Activated CD4-positive, alpha-beta T cell treated with anti-CD3 and anti-CD28 coated beads for 36 hours (primary cell): ENCODE measurements around the gene RBMS3. TPM values are rescaled to one million over a fixed set of nuclear protein-coding genes. Genes with fewer than 3 reads are reported as not detected.
"Not testable (repeated sequence)": the region's sequence is repeated elsewhere in the genome, so short reads cannot be mapped to it uniquely, and the experiment has no call there.

ENCODE experiments used
- ATAC-seq: fragments of 200-7000 bp; cut with Tn5 transposase; one replicate; pipeline ENCODE4 v1.10.0; 2021; ENCODE audit warnings: mild to moderate bottlenecking, moderate library complexity
- CTCF ChIA-PET: fragments of 350-600 bp; sonication (Branson Sonifier 250); formaldehyde crosslinking; loops from one replicate; lab custom pipeline; 2021; ENCODE audit warnings: antibody characterized with exemption; lab: Charles Lee
- POLR2A ChIA-PET: fragments of 350-600 bp; sonication (Branson Sonifier 250); formaldehyde crosslinking; loops from one replicate; lab custom pipeline; 2021; ENCODE audit warnings: antibody characterized with exemption, inconsistent platforms; lab: Charles Lee
- DNase-seq: peaks from one replicate; pipeline ENCODE4 v3.0.0-alpha.2; 2020
- H3K27ac Mint-ChIP-seq: one replicate; pipeline ENCODE4 v1.8.0; 2021; ENCODE audit warnings: mixed read lengths
- H3K27me3 Mint-ChIP-seq: one replicate; pipeline ENCODE4 v1.8.0; 2021; ENCODE audit warnings: mixed read lengths
- H3K36me3 Mint-ChIP-seq: one replicate; pipeline ENCODE4 v1.8.0; 2021; ENCODE audit warnings: low read depth, mixed read lengths
- H3K4me1 Mint-ChIP-seq: one replicate; pipeline ENCODE4 v1.8.0; 2021; ENCODE audit warnings: mixed read lengths
- H3K4me3 Mint-ChIP-seq: one replicate; pipeline ENCODE4 v1.8.0; 2021; ENCODE audit warnings: mild to moderate bottlenecking, moderate library complexity, mixed read lengths
- H3K9me3 Mint-ChIP-seq: one replicate; pipeline ENCODE4 v1.8.0; 2021; ENCODE audit warnings: low read depth, mixed read lengths
- intact Hi-C, 2 experiments: fragments of 100-400 bp; cut with DNase I in 1 of 2; cut with micrococcal nuclease in 1 of 2; formaldehyde crosslinking; loops; one replicate each; pipeline versions ENCODE4 v1.14.2 to v1.15.1; 2022 to 2024; cut with DNase I, micrococcal nuclease
- total RNA-seq, 2 experiments: library from RNA; stranded (reverse); gene quantifications; one replicate each; pipeline ENCODE4 v1.2.3, GENCODE V29; 2021

Gene RBMS3
- total RNA-seq, 2 experiments from 2014 or later = 1.5 to 2.0 TPM

DNA sequence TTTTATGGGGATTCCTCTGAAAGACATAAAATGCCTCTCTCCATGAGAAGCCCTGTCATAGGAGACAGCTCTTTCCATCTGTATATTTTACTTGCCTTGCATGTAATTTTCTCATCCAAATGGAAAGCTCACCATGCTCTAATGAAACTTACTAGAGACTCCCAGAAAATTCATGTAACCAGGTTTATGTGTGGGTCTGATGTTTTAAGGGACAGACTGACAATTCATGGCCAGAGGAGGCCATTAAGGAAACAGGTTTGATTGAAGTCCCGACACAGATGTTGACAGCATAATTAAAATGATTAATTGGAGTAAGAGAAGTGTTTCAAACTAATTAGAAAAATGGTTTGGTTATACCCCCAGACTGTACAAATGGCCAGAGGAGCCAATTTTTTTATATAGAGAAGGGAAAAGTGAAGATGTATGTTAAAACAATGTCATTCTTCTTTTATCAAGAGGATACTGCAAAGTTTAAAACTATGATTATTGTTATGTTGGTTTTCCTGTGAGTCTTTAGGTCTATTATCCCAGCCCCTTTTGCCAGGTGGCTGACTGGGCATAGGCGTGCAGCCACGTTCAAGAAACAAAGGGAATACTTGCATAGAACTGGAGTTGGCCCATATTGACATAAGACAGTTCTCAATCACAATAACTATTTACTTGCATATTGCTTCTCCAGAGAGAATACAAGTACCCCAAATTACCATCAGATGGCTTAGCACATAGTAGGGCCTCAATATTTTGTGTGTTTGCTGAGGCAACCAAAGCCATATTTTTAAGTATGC, 64.8 kb downstream of the RBMS3 start:
- intact Hi-C loops = no loop called here
- DNase-seq (no peak), ATAC-seq (no peak)
- no peak overlapping the region for H3K4me3 Mint-ChIP-seq
- CTCF ChIA-PET = no interaction called here
- H3K36me3 Mint-ChIP-seq = no peaks in the 10 kb centered on the region
- H3K27me3 Mint-ChIP-seq = no peaks in the 10 kb centered on the region
- POLR2A ChIA-PET = no interaction called here
- H3K4me1 Mint-ChIP-seq = no peaks in the 10 kb centered on the region
- no peaks in the 10 kb centered on the region for H3K9me3 Mint-ChIP-seq
- H3K27ac Mint-ChIP-seq = no peak overlapping the region

DNA sequence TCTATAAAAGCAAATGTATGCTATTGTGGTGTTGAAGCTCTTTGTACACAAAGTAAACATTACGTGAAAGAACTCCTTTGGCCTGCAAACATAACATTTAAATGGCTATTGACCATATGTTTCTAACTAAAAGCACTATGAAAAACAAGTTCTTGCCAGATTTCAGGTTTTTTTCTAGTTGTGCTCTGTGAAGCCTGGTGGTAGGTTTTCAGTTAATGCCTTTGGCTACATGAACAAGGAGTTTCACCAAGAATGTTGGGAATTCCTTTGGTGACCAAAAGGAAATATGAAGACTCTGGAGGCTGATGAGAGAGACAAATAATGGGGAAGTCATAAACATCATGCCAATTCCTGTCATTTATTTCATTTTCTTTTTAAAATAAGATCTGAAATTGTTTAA, 66.0 kb downstream of the RBMS3 start:
- ATAC-seq (no peak), DNase-seq (no peak)
- Mint-ChIP-seq H3K27me3 (no peaks in the 10 kb centered on the region), H3K36me3 (no peaks in the 10 kb centered on the region), H3K4me3 (no peak overlapping the region), H3K27ac (no peak overlapping the region), H3K4me1 (no peaks in the 10 kb centered on the region), H3K9me3 (no peaks in the 10 kb centered on the region)
- intact Hi-C loops = no loop called here
- ChIA-PET CTCF (no interaction called here), POLR2A (no interaction called here)

DNA sequence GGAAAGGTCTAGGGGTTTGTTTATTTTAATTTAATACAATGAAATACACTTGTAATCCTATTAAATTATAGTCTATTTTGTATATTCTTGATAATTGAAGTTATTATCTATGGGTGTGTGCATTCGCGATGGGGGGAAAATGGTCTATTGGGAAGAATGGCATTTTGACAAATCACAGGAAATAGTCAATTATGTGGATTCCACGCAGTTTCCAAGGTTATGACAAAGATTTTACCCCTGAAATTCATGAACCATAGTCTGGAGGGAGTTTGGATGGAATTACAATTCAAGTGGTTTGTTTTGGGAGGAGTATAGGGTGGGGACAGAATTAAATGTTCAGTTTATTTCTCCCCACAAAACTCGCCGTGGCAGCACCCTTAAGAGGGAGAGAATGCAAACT, 66.5 kb downstream of the RBMS3 start:
- CTCF ChIA-PET = no interaction called here
- no peaks in the 10 kb centered on the region for H3K9me3 Mint-ChIP-seq
- POLR2A ChIA-PET = no interaction called here
- DNase-seq = no peak
- no peaks in the 10 kb centered on the region for H3K27me3 Mint-ChIP-seq
- H3K4me1 Mint-ChIP-seq = no peaks in the 10 kb centered on the region
- intact Hi-C loops = no loop called here
- no peak overlapping the region for H3K4me3 Mint-ChIP-seq
- no peaks in the 10 kb centered on the region for H3K36me3 Mint-ChIP-seq
- ATAC-seq = no peak
- H3K27ac Mint-ChIP-seq = no peak overlapping the region

DNA sequence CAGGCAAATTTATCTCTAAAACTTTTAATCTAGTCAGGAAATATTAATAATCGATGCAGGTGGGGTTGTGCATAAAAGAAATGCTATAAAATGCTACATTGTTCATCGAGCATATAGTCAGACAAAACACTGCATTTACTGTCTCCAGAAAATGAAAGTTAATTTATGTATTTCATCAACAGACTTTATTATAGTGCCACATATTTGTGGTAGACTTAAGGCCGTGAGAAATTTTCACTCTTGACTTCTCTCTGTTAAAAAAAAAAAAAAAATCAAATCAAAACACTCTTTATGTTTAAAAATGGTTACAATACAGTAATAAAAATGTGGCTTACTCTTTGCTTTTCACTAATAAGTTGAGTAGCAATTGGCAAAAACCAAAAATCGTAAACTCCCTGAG, 67.4 kb downstream of the RBMS3 start:
- H3K27me3 Mint-ChIP-seq = no peaks in the 10 kb centered on the region
- no peaks in the 10 kb centered on the region for H3K9me3 Mint-ChIP-seq
- no peak overlapping the region for H3K27ac Mint-ChIP-seq
- ChIA-PET POLR2A (no interaction called here), CTCF (interaction anchor here (0.7 kb wide), 1 partner anchor 661 kb away, joined by 3 read pairs; no protein-coding TSS in a partner anchor)
- intact Hi-C loops = no loop called here
- no peak overlapping the region for H3K4me3 Mint-ChIP-seq
- no peaks in the 10 kb centered on the region for H3K4me1 Mint-ChIP-seq
- no peaks in the 10 kb centered on the region for H3K36me3 Mint-ChIP-seq
- no peak for ATAC-seq
- no peak for DNase-seq

DNA sequence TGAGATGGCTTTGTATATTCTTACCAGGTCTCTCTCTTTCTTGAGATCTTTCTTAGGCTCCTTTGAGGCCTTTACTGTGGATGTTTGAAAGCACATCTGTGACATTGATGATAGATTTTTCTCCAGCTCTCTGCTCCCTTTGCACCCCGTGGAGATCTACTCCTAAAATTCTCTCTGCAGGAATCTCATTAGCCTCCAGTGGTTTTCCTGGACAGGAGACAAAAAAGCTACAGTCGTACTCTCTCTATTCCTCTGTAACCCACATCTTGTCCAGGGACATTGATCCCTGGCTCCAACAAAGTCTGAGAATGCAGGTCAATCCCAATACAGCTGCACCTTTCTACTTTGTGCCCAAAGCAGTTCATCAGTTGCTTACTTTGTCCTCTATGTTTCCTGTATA, 68.2 kb downstream of the RBMS3 start:
- no peaks in the 10 kb centered on the region for H3K9me3 Mint-ChIP-seq
- intact Hi-C loops = no loop called here
- no peak for ATAC-seq
- no peak overlapping the region for H3K4me3 Mint-ChIP-seq
- POLR2A ChIA-PET = no interaction called here
- no peak overlapping the region for H3K27ac Mint-ChIP-seq
- CTCF ChIA-PET = interaction anchor here (0.7 kb wide), 1 partner anchor 662 kb away, joined by 3 read pairs; no protein-coding TSS in a partner anchor
- H3K4me1 Mint-ChIP-seq = no peaks in the 10 kb centered on the region
- no peak for DNase-seq
- no peaks in the 10 kb centered on the region for H3K36me3 Mint-ChIP-seq
- H3K27me3 Mint-ChIP-seq = no peaks in the 10 kb centered on the region

DNA sequence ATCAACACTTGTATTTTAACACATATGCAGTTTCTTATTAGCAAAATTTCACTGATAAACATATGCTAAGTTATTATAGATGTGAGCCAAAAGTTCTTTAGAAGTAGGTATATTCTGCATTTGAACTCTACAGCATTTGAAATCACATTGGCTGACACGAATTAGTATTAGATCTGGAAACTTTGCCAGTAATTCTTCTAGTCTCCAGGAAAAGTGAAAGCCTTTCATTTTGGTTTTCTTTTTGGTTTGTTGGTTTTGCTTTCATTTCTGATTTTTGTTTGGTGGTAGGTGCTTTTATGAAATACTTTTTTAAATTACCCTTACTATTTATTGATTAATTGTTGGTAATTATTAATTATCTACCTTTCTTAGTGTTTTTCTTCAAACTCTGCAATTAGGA, 72.9 kb downstream of the RBMS3 start:
- DNase-seq = no peak
- Mint-ChIP-seq H3K27me3 (no peaks in the 10 kb centered on the region), H3K4me3 (no peak overlapping the region), H3K9me3 (no peaks in the 10 kb centered on the region), H3K36me3 (no peaks in the 10 kb centered on the region), H3K27ac (no peak overlapping the region), H3K4me1 (no peaks in the 10 kb centered on the region)
- POLR2A ChIA-PET = no interaction called here
- CTCF ChIA-PET = no interaction called here
- no peak for ATAC-seq
- intact Hi-C loops = no loop called here

DNA sequence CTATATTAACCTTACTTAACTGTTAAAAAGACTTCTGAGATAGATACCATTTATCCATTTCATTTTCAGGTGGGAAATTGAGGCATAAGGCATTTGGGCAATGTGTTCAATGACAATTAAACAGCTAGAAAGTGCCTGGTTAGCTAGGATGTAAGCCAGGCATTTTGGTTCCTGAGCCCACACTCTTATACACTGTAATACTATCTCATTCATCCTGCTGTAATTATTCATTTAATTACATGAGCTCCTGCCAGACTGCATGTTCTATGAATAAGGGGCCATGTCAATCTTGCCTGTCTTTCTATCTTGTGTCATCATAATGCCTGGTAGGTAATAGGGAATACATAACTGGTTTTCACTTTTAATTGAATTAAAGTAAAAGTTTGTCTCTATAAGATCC, 74.0 kb downstream of the RBMS3 start:
- H3K4me3 Mint-ChIP-seq = no peak overlapping the region
- CTCF ChIA-PET = interaction anchor here (0.6 kb wide), 1 partner anchor 399 kb away, joined by 3 read pairs; no protein-coding TSS in a partner anchor
- H3K36me3 Mint-ChIP-seq = no peaks in the 10 kb centered on the region

DNA sequence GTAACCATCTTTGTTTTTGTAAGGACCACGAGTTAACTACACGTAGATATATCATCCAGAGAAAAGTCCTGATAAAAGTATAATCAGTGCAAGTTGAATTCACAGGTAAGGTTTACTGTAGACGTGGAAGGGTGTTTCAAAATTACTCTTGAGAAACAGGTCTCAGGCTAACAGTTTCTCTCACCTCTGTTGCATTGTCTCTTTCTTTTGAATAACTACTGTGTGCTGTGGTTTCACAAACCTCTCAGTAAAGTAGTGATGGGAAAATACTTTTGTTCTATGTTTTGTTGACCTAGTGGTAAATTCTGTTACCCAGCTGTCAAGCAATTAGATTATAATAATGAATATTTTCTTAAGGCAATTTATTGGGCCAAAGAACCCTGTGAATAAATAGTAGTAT, 75.2 kb downstream of the RBMS3 start:
- Mint-ChIP-seq H3K9me3 (no peaks in the 10 kb centered on the region), H3K36me3 (no peaks in the 10 kb centered on the region), H3K4me3 (no peak overlapping the region), H3K27ac (no peak overlapping the region), H3K4me1 (no peaks in the 10 kb centered on the region), H3K27me3 (no peaks in the 10 kb centered on the region)
- ChIA-PET CTCF (no interaction called here), POLR2A (no interaction called here)
- ATAC-seq = no peak
- DNase-seq = no peak
- intact Hi-C loops = no loop called here

More for the DNA sequence above, 74.0 kb downstream of the RBMS3 start:
- no peak overlapping the region for H3K27ac Mint-ChIP-seq
- H3K4me1 Mint-ChIP-seq = no peaks in the 10 kb centered on the region
- no peaks in the 10 kb centered on the region for H3K27me3 Mint-ChIP-seq
- intact Hi-C loops = no loop called here
- ATAC-seq = no peak
- DNase-seq = no peak
- no peaks in the 10 kb centered on the region for H3K9me3 Mint-ChIP-seq
- POLR2A ChIA-PET = no interaction called here

DNA sequence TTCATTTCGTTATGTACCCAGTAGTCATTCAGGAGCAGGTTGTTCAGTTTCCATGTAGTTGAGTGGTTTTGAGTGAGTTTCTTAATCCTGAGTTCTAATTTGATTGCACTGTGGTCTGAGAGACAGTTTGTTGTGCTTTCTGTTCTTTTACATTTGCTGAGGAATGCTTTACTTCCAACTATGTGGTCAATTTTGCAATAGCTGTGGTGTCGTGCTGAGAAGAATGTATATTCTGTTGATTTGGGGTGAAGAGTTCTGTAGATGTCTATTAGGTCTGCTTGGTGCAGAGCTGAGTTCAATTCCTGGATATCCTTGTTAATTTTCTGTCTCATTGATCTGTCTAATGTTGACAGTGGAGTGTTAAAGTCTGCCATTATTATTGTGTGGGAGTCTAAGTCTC, 79.4 kb downstream of the RBMS3 start:
- H3K36me3 Mint-ChIP-seq, CTCF ChIA-PET, H3K4me3 Mint-ChIP-seq, intact Hi-C loops, DNase-seq, H3K27me3 Mint-ChIP-seq, H3K4me1 Mint-ChIP-seq, H3K9me3 Mint-ChIP-seq, POLR2A ChIA-PET, H3K27ac Mint-ChIP-seq, ATAC-seq: not testable (repeated sequence)

DNA sequence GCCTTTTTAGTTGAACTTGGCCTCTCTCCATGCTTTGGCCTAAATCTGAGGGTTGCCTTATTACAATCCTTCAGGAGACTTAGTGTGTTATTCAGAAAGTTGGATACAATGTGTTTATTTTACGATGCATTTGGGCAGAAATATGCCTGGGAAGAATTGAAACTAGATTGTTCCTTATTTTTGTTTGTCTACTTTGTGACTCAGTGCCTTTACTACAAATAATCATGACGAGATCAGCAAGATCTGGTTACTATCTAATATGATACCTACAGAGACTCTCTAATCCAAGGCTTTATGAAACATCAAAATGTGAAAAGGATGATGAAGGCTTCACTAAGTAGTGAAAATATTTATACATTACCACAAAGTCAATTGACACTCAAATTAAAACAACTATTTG, 82.2 kb downstream of the RBMS3 start:
- peaks cover 3% of the 10 kb centered on the region for H3K9me3 Mint-ChIP-seq
- H3K27me3 Mint-ChIP-seq = no peaks in the 10 kb centered on the region
- no peak overlapping the region for H3K27ac Mint-ChIP-seq
- no peak overlapping the region for H3K4me3 Mint-ChIP-seq
- DNase-seq (no peak), ATAC-seq (no peak)
- POLR2A ChIA-PET = interaction anchor here (0.7 kb wide), 1 partner anchor 18 kb away, joined by 7 read pairs; no protein-coding TSS in a partner anchor
- H3K36me3 Mint-ChIP-seq = no peaks in the 10 kb centered on the region
- H3K4me1 Mint-ChIP-seq = no peaks in the 10 kb centered on the region
- intact Hi-C loops = no loop called here
- CTCF ChIA-PET = interaction anchor here (0.6 kb wide), 1 partner anchor 250 kb away, joined by 3 read pairs; no protein-coding TSS in a partner anchor

DNA sequence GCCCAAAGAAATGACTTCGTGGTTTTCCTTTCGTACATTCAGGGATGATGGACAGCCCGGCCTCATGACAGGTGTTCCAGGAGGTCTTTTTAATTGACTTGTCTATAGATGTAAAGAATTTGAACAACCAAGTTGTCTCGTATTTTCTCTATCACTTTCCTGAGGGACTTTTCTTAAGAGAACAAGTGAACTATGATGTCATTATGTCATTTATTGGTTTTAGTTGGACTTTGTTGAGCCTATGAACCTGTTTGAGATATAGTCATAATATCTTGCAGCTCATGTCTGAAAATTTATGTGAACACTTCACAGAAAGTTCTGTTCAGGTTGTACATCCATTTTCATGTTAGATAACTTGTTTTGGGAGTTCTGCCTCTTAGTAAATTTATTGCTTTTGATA, 89.2 kb downstream of the RBMS3 start:
- Mint-ChIP-seq H3K27ac (no peak overlapping the region), H3K27me3 (no peaks in the 10 kb centered on the region), H3K36me3 (no peaks in the 10 kb centered on the region), H3K4me1 (no peaks in the 10 kb centered on the region), H3K4me3 (no peak overlapping the region), H3K9me3 (no peaks in the 10 kb centered on the region)
- DNase-seq = no peak
- intact Hi-C loops = no loop called here
- ChIA-PET CTCF (no interaction called here), POLR2A (no interaction called here)
- no peak for ATAC-seq
